ENCODE data around the gene NUP50. TPM values are rescaled to one million over a fixed set of nuclear protein-coding genes. Genes with fewer than 3 reads are reported as not detected.
A peak's percentile ranks its signal among the peaks of the same experiment; 100 is the strongest.

The NUP50 gene
- total RNA-seq, 1 donor from 2014 or later: 76.9 TPM

- peaks cover 0 to 32% of the 10 kb centered on the region in 2 donors for H3K36me3 ChIP-seq
- peaks cover 39% of the 10 kb centered on the region for H3K4me1 ChIP-seq
- H3K27ac ChIP-seq: no peak overlapping the region
- intact Hi-C loops (cut with DNase I): no loop called here
- no peak overlapping the region for H3K4me3 ChIP-seq
- no peaks in the 10 kb centered on the region for H3K9me3 ChIP-seq
- no peaks in the 10 kb centered on the region for H3K27me3 ChIP-seq
- TF ChIP-seq POLR2AphosphoS5 (IDR thresholded peaks at IDR 0.05; ENCODE audit: insufficient read depth in 1 of 2, low read depth in 1 of 2): no peak
- TF ChIP-seq POLR2A (IDR thresholded peaks at IDR 0.05): no peak
- TF ChIP-seq, protein P1, sequence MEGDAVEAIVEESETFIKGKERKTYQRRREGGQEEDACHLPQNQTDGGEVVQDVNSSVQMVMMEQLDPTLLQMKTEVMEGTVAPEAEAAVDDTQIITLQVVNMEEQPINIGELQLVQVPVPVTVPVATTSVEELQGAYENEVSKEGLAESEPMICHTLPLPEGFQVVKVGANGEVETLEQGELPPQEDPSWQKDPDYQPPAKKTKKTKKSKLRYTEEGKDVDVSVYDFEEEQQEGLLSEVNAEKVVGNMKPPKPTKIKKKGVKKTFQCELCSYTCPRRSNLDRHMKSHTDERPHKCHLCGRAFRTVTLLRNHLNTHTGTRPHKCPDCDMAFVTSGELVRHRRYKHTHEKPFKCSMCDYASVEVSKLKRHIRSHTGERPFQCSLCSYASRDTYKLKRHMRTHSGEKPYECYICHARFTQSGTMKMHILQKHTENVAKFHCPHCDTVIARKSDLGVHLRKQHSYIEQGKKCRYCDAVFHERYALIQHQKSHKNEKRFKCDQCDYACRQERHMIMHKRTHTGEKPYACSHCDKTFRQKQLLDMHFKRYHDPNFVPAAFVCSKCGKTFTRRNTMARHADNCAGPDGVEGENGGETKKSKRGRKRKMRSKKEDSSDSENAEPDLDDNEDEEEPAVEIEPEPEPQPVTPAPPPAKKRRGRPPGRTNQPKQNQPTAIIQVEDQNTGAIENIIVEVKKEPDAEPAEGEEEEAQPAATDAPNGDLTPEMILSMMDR (IDR thresholded peaks at IDR 0.05): no peak
- DNase-seq (ENCODE audit: extremely low spot score in 2 of 2): no peak
These were observed 43.8 kb downstream of the NUP50 start for GRCh38 chr22:45207533-45207932.

DNA sequence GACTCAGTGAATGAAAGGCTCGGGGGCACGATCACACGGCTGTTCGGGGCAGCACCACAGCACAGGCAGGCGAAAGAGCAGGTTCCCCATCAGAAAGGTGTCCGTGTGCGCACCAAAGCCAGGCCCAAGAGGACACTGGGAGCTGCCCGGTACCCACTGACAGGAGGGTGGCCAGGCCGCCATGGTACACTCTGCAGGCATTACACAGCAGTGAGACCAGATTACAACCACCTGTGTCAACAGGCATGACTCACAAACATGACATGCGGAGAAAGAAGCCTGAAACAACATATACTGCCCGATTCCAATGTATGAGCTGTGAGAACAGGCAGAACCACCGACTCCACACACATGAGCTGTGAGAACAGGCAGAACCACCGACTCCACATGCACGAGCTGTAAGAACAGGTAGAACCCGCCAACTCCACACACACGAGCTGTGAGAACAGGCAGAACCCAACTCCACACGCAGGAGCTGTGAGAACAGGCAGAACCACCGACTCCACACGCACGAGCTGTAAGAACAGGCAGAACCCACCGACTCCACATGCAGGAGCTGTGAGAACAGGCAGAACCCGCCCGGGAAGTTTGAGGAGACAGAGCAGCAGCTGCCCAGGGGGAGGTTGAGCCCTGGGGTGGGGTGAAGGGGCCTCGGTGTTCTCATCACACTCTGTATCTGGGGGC lies 44.4 kb downstream of the NUP50 start:
- peaks cover 45% of the 10 kb centered on the region for H3K4me1 ChIP-seq
- no peak for DNase-seq (ENCODE audit: extremely low spot score in 2 of 2)
- peaks cover 0 to 26% of the 10 kb centered on the region in 2 donors for H3K36me3 ChIP-seq
- intact Hi-C loops (cut with DNase I): no loop called here
- H3K4me3 ChIP-seq: no peak overlapping the region
- no peak overlapping the region for H3K27ac ChIP-seq
- H3K27me3 ChIP-seq: no peaks in the 10 kb centered on the region
- TF ChIP-seq, protein P1 (IDR thresholded peaks at IDR 0.05): no peak
- TF ChIP-seq POLR2AphosphoS5 (IDR thresholded peaks at IDR 0.05; ENCODE audit: insufficient read depth in 1 of 2, low read depth in 1 of 2) (no peak), POLR2A (IDR thresholded peaks at IDR 0.05) (no peak)
- H3K9me3 ChIP-seq: no peaks in the 10 kb centered on the region

DNA sequence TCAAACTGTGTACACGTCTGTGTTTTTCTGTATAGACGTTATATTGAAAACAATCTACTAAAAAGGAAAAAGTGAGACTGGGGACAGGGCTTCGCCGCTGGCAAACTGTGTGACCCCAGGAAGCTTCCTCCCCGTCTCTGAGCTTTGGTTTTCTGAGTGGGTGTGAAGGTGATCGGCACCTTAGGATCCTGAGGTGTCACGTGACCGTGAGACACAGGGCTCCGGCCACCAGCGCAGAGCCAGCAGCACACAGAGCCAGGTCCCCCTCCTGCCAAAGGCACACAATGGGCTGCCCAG lies 44.9 kb downstream of the NUP50 start:
- peak overlapping the region; percentile 86 for H3K27ac ChIP-seq
- H3K9me3 ChIP-seq: no peaks in the 10 kb centered on the region
- peaks cover 0 to 21% of the 10 kb centered on the region in 2 donors for H3K36me3 ChIP-seq
- no peak for DNase-seq (ENCODE audit: extremely low spot score in 2 of 2)
- peaks cover 50% of the 10 kb centered on the region for H3K4me1 ChIP-seq
- no peak overlapping the region for H3K4me3 ChIP-seq
- intact Hi-C loops (cut with DNase I): no loop called here
- TF ChIP-seq POLR2A (IDR thresholded peaks at IDR 0.05) (no peak), POLR2AphosphoS5 (IDR thresholded peaks at IDR 0.05; ENCODE audit: insufficient read depth in 1 of 2, low read depth in 1 of 2) (no peak)
- TF ChIP-seq, protein P1 (IDR thresholded peaks at IDR 0.05): no peak
- H3K27me3 ChIP-seq: no peaks in the 10 kb centered on the region

DNA sequence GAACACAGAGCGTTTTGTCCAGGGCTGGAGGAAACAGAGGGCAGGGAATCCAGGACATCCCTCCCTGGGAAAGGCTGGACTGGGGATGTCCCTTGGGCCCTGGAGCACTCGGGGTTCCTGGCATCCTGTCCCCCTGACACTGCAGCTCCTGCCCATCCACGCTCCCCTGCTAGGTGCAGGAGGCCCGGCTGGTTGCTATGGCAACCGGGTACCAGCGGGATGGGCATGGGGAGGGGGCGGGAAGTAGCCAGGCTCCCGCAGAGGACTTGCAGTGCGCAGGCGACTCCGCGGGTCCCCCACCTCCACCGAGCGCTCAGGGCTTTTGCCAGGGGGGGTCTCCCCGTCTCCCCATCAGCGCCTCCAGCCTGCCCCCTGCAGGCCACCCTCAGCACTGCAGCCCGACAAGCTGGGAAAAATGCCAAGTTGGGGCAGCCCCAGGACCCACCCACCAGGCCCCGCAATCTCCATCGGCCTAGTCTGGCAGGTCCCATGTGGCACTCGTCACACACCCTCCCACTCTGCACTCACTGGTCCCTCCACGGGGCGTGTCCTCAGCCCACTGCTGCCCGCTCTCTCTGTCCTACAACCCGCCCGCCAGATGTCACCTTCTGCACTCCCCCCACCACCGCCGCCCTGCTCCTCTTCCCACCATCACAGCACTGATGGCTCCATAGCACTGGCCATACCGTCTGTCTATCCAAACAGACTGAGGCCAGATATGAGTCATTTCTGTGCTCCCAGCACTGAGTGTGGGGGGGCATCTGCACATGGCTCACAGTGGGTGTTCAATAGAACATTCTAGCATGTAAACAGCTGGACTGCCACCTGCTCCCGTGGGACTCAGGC lies 45.5 kb downstream of the NUP50 start:
- no peaks in the 10 kb centered on the region for H3K9me3 ChIP-seq
- TF ChIP-seq, protein P1 (IDR thresholded peaks at IDR 0.05): peak in 1 of 3 experiments; percentile 21
- TF ChIP-seq POLR2AphosphoS5 (IDR thresholded peaks at IDR 0.05; ENCODE audit: insufficient read depth in 1 of 2, low read depth in 1 of 2): no peak
- H3K4me1 ChIP-seq: peaks cover 51% of the 10 kb centered on the region
- H3K27ac ChIP-seq: peak overlapping the region; percentile 86
- intact Hi-C loops (cut with DNase I): no loop called here
- peaks cover 0 to 20% of the 10 kb centered on the region in 2 donors for H3K36me3 ChIP-seq
- no peak overlapping the region for H3K4me3 ChIP-seq
- no peak for DNase-seq (ENCODE audit: extremely low spot score in 2 of 2)
- no peaks in the 10 kb centered on the region for H3K27me3 ChIP-seq

GRCh38 chr22:45210174-45210573 lies 46.4 kb downstream of the NUP50 start:
- intact Hi-C loops (cut with DNase I): no loop called here
- no peak for DNase-seq (ENCODE audit: extremely low spot score in 2 of 2)
- H3K27me3 ChIP-seq: no peaks in the 10 kb centered on the region
- H3K36me3 ChIP-seq: peaks cover 0 to 14% of the 10 kb centered on the region in 2 donors
- no peaks in the 10 kb centered on the region for H3K9me3 ChIP-seq
- no peak overlapping the region for H3K4me3 ChIP-seq
- peaks cover 51% of the 10 kb centered on the region for H3K4me1 ChIP-seq
- TF ChIP-seq POLR2A (IDR thresholded peaks at IDR 0.05): no peak
- TF ChIP-seq, protein P1 (IDR thresholded peaks at IDR 0.05): no peak
- TF ChIP-seq POLR2AphosphoS5 (IDR thresholded peaks at IDR 0.05; ENCODE audit: insufficient read depth in 1 of 2, low read depth in 1 of 2): no peak
- H3K27ac ChIP-seq: peak overlapping the region; percentile 86

Measured in vagina (tissue), 2 donors.